WTC11 (cell line): Measurements from ENCODE around the gene ZNF10. TPM values are rescaled to one million over a fixed set of nuclear protein-coding genes. Genes with fewer than 3 reads are reported as not detected.

Source experiments
- ATAC-seq: fragments of 200-7000 bp; cut with Tn5 transposase; 2 replicates; pipeline ENCODE4 v1.10.0; 2021; ENCODE audit warnings: mild to moderate bottlenecking, moderate library complexity
- CTCF ChIA-PET: fragments of 300-600 bp; sonication (Branson Sonifier 250); formaldehyde crosslinking; loops from one replicate; lab custom pipeline; 2021; ENCODE audit warnings: antibody characterized with exemption; lab: Charles Lee
- POLR2A ChIA-PET: fragments of 350-600 bp; sonication (Branson Sonifier 250); formaldehyde crosslinking; loops from one replicate; lab custom pipeline; 2021; ENCODE audit warnings: antibody characterized with exemption; lab: Charles Lee
- DNase-seq: peaks from one replicate; pipeline ENCODE4 v3.0.0; 2021; ENCODE audit warnings: low spot score
- H3K27ac Mint-ChIP-seq: 2 replicates; pipeline ENCODE4 v1.8.0; 2021; ENCODE audit warnings: mixed read lengths
- H3K27me3 Mint-ChIP-seq: 2 replicates; pipeline ENCODE4 v1.8.0; 2021; ENCODE audit warnings: low read depth, mild to moderate bottlenecking, moderate library complexity, mixed read lengths
- H3K36me3 Mint-ChIP-seq: 2 replicates; pipeline ENCODE4 v1.8.0; 2021; ENCODE audit warnings: mixed read lengths
- H3K4me1 Mint-ChIP-seq: 2 replicates; pipeline ENCODE4 v1.8.0; 2022; ENCODE audit warnings: mixed read lengths
- H3K4me3 Mint-ChIP-seq: 2 replicates; pipeline ENCODE4 v1.8.0; 2021; ENCODE audit warnings: mild to moderate bottlenecking, moderate library complexity, mixed read lengths
- H3K9me3 Mint-ChIP-seq: 2 replicates; pipeline ENCODE4 v1.8.0; 2021; ENCODE audit warnings: mixed read lengths
- GRHL2 ChIP-seq: fragments of 250-450 bp; sonication (Bioruptor Pico); IDR thresholded peaks from 2 replicates; pipeline ENCODE4 v1.8.0; 2022; ENCODE audit warnings: mild to moderate bottlenecking, moderate library complexity; ENCODE audit not compliant: insufficient replicate concordance, severe bottlenecking
- KAT7 ChIP-seq: sonication (generic); formaldehyde crosslinking; IDR thresholded peaks from 2 replicates; pipeline ENCODE4 v1.8.1; 2023; ENCODE audit warnings: missing genetic modification reagents, mild to moderate bottlenecking, borderline replicate concordance
- MXD4 ChIP-seq: fragments of 250-450 bp; sonication (Bioruptor Pico); IDR thresholded peaks from 2 replicates; pipeline ENCODE4 v1.8.0; 2021; ENCODE audit warnings: mild to moderate bottlenecking, moderate library complexity, borderline replicate concordance
- NFE2L1 ChIP-seq: sonication (generic); formaldehyde crosslinking; IDR thresholded peaks from 2 replicates; pipeline ENCODE4 v1.8.1; 2023; ENCODE audit warnings: missing genetic modification reagents
- RORB ChIP-seq: fragments of 250-450 bp; sonication (Bioruptor Pico); IDR thresholded peaks from 2 replicates; pipeline ENCODE4 v1.9.0; 2021; ENCODE audit warnings: mild to moderate bottlenecking
- TP53 ChIP-seq: sonication (generic); formaldehyde crosslinking; IDR thresholded peaks from 2 replicates; pipeline ENCODE4 v1.8.1; 2023; ENCODE audit warnings: mild to moderate bottlenecking, missing genetic modification reagents
- ZNF423 ChIP-seq: fragments of 250-450 bp; sonication (Bioruptor Pico); IDR thresholded peaks from 2 replicates; pipeline ENCODE4 v2.1.2; 2022; ENCODE audit warnings: mild to moderate bottlenecking, moderate library complexity
- total RNA-seq: library from RNA; stranded (reverse); gene quantifications from 3 replicates; pipeline ENCODE4 v1.2.3, GENCODE V29; 2021
- TF ChIP-seq, protein P1 (sequence below): sonication (generic); formaldehyde crosslinking; conservative IDR thresholded peaks from 2 replicates; pipeline ENCODE4 v1.8.1; 2022; ENCODE audit warnings: mild to moderate bottlenecking, missing genetic modification reagents
- TF ChIP-seq, protein P2 (sequence below): sonication (generic); formaldehyde crosslinking; IDR thresholded peaks from 2 replicates; pipeline ENCODE4 v1.8.0; 2023; ENCODE audit warnings: mild to moderate bottlenecking, missing genetic modification reagents
- TF ChIP-seq, protein P3 (sequence below): sonication (generic); formaldehyde crosslinking; IDR thresholded peaks from 2 replicates; pipeline ENCODE4 v1.8.1; 2022; ENCODE audit warnings: low read depth, missing genetic modification reagents, borderline replicate concordance
- TF ChIP-seq, protein P4 (sequence below): sonication (generic); formaldehyde crosslinking; IDR thresholded peaks from 2 replicates; pipeline ENCODE4 v1.8.1; 2022; ENCODE audit warnings: mild to moderate bottlenecking, moderate library complexity, missing genetic modification reagents
- TF ChIP-seq, protein P5 (sequence below): sonication (generic); formaldehyde crosslinking; conservative IDR thresholded peaks from 2 replicates; pipeline ENCODE4 v1.8.1; 2023; ENCODE audit warnings: mild to moderate bottlenecking, low read depth, missing genetic modification reagents, moderate library complexity
- TF ChIP-seq, protein P6 (sequence below): sonication (generic); formaldehyde crosslinking; IDR thresholded peaks from 2 replicates; pipeline ENCODE4 v1.8.1; 2022; ENCODE audit warnings: mild to moderate bottlenecking, missing genetic modification reagents, moderate library complexity, borderline replicate concordance
- TF ChIP-seq, protein P7 (sequence below): fragments of 250-450 bp; sonication (Bioruptor Pico); IDR thresholded peaks from 2 replicates; pipeline ENCODE4 v2.1.2; 2022; ENCODE audit warnings: mild to moderate bottlenecking, moderate library complexity
- TF ChIP-seq, protein P8 (sequence below): fragments of 250-450 bp; sonication (Bioruptor Pico); IDR thresholded peaks from 2 replicates; pipeline ENCODE4 v1.8.0; 2021; ENCODE audit warnings: mild to moderate bottlenecking
- TF ChIP-seq, protein P9 (sequence below): sonication (generic); formaldehyde crosslinking; IDR thresholded peaks from 2 replicates; pipeline ENCODE4 v1.8.1; 2023; ENCODE audit warnings: mild to moderate bottlenecking, missing genetic modification reagents

ZNF10 gene
- total RNA-seq, 1 experiment from 2014 or later = 10.5 TPM

DNA sequence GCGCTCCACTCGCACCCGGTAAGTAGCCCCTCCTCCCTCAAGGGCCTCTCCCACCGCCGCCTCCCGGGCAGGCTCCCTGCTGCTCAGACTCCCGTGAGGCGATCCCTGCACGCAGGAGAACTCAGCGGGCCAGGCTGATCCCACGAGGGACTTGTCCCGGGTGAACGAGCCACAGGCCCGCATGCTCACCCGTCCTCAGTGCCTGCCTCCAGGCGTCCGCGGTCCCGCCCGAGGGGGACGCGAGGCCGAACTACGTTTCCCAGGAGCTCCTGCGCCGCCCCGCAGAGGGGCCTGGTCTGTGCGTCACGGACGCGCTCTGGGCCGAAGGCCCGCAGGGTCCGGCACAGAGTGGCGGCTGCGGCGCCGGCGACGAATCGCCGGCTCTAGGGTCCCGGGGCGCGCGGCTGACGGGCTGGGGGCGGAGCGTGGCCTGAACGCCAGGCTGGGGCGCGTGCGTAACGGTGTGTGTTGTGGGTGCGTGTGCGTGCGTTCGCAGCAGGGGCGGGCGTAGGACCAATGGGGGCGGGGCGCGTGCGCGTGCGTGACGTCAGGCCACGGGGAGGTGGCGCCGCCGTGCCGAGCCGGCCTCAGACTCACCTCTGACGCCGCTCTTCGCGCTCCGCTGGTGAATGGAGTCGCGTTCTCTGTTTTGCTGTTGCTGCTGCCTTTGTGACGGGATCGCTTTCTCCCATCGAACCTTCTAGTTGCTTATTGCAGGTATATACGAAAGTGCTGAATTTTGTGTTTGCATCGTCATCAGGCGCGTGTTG lies at the start of gene ZNF10, which contains the start of gene ZNF891 (continued):
- TF ChIP-seq, protein P1, sequence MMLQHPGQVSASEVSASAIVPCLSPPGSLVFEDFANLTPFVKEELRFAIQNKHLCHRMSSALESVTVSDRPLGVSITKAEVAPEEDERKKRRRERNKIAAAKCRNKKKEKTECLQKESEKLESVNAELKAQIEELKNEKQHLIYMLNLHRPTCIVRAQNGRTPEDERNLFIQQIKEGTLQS = no peak
- no peak for TF ChIP-seq RORB (CRISPR knock-in tag)
- TF ChIP-seq, protein P2, sequence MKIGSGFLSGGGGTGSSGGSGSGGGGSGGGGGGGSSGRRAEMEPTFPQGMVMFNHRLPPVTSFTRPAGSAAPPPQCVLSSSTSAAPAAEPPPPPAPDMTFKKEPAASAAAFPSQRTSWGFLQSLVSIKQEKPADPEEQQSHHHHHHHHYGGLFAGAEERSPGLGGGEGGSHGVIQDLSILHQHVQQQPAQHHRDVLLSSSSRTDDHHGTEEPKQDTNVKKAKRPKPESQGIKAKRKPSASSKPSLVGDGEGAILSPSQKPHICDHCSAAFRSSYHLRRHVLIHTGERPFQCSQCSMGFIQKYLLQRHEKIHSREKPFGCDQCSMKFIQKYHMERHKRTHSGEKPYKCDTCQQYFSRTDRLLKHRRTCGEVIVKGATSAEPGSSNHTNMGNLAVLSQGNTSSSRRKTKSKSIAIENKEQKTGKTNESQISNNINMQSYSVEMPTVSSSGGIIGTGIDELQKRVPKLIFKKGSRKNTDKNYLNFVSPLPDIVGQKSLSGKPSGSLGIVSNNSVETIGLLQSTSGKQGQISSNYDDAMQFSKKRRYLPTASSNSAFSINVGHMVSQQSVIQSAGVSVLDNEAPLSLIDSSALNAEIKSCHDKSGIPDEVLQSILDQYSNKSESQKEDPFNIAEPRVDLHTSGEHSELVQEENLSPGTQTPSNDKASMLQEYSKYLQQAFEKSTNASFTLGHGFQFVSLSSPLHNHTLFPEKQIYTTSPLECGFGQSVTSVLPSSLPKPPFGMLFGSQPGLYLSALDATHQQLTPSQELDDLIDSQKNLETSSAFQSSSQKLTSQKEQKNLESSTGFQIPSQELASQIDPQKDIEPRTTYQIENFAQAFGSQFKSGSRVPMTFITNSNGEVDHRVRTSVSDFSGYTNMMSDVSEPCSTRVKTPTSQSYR (CRISPR knock-in tag) = no peak
- TF ChIP-seq, protein P3, sequence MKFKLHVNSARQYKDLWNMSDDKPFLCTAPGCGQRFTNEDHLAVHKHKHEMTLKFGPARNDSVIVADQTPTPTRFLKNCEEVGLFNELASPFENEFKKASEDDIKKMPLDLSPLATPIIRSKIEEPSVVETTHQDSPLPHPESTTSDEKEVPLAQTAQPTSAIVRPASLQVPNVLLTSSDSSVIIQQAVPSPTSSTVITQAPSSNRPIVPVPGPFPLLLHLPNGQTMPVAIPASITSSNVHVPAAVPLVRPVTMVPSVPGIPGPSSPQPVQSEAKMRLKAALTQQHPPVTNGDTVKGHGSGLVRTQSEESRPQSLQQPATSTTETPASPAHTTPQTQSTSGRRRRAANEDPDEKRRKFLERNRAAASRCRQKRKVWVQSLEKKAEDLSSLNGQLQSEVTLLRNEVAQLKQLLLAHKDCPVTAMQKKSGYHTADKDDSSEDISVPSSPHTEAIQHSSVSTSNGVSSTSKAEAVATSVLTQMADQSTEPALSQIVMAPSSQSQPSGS (CRISPR knock-in tag) = no peak
- no peak for TF ChIP-seq MXD4 (CRISPR knock-in tag)
- no peak for TF ChIP-seq GRHL2 (CRISPR knock-in tag)
- TF ChIP-seq NFE2L1 (CRISPR knock-in tag) = peak; percentile 62; the same call in 1 of the 2 replicates
- TF ChIP-seq, protein P4, sequence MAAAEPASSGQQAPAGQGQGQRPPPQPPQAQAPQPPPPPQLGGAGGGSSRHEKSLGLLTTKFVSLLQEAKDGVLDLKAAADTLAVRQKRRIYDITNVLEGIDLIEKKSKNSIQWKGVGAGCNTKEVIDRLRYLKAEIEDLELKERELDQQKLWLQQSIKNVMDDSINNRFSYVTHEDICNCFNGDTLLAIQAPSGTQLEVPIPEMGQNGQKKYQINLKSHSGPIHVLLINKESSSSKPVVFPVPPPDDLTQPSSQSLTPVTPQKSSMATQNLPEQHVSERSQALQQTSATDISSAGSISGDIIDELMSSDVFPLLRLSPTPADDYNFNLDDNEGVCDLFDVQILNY = peak; percentile 85

DNA sequence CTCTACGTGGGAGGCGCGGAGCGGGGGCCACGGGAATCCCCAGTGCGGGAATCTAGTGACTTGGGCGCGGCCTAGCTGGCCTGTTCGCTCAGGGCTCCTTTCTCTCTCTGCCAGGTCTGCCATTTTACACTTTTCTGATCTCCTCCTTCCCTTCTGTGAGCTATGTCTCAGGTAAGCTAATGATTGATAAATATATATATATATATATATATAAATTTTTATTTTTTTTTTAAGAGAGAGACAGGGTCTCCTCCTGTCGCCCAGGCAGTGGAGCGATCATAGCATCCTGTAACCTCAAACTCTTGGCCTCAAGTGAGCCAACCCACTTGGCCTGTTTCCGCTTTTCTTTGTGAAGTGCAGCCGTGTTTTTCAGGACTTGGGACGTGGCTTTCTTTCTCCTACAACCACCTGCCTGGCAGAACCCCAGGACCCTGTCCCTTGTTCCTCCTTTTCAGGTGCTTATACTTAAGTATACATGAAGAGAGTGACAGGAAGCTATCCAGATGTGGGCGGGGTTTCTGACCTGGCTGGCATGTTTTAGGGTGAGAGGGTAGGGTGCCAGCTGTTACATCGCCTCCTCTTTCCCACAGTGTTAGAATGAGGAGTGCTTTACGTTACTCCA lies 49.2 kb upstream of the ZNF10 start:
- no peak overlapping the region for H3K4me3 Mint-ChIP-seq
- no peak for ATAC-seq
- H3K27ac Mint-ChIP-seq = peak overlapping the region; percentile 84
- peaks cover 7% of the 10 kb centered on the region for H3K27me3 Mint-ChIP-seq
- peaks cover 68% of the 10 kb centered on the region for H3K36me3 Mint-ChIP-seq
- POLR2A ChIA-PET = interaction anchor here (0.6 to 1.4 kb wide), 3 partner anchors 48 to 100 kb away, joined by 3 to 5 read pairs (median 3); partner anchors contain the start of gene ZNF268
- DNase-seq = peak; percentile 16
- peaks cover 3% of the 10 kb centered on the region; the same call in 1 of the 2 replicates for H3K4me1 Mint-ChIP-seq
- peaks cover 53% of the 10 kb centered on the region for H3K9me3 Mint-ChIP-seq
- CTCF ChIA-PET = interaction anchor here (0.9 kb wide), 1 partner anchor 100 kb away, joined by 3 read pairs; no protein-coding TSS in a partner anchor
- TF ChIP-seq, protein P5, sequence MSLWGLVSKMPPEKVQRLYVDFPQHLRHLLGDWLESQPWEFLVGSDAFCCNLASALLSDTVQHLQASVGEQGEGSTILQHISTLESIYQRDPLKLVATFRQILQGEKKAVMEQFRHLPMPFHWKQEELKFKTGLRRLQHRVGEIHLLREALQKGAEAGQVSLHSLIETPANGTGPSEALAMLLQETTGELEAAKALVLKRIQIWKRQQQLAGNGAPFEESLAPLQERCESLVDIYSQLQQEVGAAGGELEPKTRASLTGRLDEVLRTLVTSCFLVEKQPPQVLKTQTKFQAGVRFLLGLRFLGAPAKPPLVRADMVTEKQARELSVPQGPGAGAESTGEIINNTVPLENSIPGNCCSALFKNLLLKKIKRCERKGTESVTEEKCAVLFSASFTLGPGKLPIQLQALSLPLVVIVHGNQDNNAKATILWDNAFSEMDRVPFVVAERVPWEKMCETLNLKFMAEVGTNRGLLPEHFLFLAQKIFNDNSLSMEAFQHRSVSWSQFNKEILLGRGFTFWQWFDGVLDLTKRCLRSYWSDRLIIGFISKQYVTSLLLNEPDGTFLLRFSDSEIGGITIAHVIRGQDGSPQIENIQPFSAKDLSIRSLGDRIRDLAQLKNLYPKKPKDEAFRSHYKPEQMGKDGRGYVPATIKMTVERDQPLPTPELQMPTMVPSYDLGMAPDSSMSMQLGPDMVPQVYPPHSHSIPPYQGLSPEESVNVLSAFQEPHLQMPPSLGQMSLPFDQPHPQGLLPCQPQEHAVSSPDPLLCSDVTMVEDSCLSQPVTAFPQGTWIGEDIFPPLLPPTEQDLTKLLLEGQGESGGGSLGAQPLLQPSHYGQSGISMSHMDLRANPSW (CRISPR knock-in tag) = no peak
- TF ChIP-seq, protein P6, sequence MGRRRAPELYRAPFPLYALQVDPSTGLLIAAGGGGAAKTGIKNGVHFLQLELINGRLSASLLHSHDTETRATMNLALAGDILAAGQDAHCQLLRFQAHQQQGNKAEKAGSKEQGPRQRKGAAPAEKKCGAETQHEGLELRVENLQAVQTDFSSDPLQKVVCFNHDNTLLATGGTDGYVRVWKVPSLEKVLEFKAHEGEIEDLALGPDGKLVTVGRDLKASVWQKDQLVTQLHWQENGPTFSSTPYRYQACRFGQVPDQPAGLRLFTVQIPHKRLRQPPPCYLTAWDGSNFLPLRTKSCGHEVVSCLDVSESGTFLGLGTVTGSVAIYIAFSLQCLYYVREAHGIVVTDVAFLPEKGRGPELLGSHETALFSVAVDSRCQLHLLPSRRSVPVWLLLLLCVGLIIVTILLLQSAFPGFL (CRISPR knock-in tag) = no peak
- TF ChIP-seq, protein P7, sequence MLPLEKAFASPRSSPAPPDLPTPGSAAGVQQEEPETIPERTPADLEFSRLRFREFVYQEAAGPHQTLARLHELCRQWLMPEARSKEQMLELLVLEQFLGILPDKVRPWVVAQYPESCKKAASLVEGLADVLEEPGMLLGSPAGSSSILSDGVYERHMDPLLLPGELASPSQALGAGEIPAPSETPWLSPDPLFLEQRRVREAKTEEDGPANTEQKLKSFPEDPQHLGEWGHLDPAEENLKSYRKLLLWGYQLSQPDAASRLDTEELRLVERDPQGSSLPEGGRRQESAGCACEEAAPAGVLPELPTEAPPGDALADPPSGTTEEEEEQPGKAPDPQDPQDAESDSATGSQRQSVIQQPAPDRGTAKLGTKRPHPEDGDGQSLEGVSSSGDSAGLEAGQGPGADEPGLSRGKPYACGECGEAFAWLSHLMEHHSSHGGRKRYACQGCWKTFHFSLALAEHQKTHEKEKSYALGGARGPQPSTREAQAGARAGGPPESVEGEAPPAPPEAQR (CRISPR knock-in tag) = no peak
- TF ChIP-seq TP53 (CRISPR knock-in tag) = no peak
- TF ChIP-seq ZNF423 = no peak
- TF ChIP-seq, protein P8, sequence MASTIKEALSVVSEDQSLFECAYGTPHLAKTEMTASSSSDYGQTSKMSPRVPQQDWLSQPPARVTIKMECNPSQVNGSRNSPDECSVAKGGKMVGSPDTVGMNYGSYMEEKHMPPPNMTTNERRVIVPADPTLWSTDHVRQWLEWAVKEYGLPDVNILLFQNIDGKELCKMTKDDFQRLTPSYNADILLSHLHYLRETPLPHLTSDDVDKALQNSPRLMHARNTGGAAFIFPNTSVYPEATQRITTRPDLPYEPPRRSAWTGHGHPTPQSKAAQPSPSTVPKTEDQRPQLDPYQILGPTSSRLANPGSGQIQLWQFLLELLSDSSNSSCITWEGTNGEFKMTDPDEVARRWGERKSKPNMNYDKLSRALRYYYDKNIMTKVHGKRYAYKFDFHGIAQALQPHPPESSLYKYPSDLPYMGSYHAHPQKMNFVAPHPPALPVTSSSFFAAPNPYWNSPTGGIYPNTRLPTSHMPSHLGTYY (CRISPR knock-in tag) = no peak
- no peak for TF ChIP-seq KAT7 (CRISPR knock-in tag)
- TF ChIP-seq, protein P9, sequence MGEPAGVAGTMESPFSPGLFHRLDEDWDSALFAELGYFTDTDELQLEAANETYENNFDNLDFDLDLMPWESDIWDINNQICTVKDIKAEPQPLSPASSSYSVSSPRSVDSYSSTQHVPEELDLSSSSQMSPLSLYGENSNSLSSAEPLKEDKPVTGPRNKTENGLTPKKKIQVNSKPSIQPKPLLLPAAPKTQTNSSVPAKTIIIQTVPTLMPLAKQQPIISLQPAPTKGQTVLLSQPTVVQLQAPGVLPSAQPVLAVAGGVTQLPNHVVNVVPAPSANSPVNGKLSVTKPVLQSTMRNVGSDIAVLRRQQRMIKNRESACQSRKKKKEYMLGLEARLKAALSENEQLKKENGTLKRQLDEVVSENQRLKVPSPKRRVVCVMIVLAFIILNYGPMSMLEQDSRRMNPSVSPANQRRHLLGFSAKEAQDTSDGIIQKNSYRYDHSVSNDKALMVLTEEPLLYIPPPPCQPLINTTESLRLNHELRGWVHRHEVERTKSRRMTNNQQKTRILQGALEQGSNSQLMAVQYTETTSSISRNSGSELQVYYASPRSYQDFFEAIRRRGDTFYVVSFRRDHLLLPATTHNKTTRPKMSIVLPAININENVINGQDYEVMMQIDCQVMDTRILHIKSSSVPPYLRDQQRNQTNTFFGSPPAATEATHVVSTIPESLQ (CRISPR knock-in tag) = no peak
